Measurements from ENCODE around the gene MAGEB17.
"Not testable (repeated sequence)": the region's sequence is repeated elsewhere in the genome, so short reads cannot be mapped to it uniquely, and the experiment has no call there.

MAGEB17 gene

DNA sequence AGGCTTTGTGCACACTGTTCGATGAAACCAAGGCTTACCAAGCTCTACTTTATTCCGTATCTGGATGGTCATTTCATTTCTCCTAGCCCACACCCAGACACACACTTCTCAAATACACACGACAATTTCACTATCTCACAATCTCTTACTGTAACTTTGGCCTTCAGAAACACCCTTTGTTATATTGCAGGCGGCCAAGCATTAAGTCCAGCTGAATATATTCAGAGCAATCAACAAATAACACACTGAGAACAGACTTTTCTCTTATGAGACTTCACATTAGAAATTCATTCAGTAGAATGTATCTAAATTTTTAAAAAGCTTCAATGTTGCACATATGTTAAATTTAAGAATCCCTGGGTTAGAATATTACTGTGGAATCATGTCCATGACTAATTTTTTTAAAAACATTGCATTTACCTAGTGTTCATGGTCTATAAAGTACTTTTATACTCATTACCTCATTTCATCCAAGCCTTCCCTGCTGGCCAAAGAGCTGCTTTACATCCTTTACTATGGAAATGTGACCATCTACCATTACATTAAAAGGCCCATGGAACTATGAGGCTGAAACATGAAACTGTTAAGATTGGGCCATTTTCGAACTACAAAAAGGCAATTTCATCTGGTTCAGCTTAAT, 10.5 kb upstream of the MAGEB17 start:
- DNase-seq, result no peak

DNA sequence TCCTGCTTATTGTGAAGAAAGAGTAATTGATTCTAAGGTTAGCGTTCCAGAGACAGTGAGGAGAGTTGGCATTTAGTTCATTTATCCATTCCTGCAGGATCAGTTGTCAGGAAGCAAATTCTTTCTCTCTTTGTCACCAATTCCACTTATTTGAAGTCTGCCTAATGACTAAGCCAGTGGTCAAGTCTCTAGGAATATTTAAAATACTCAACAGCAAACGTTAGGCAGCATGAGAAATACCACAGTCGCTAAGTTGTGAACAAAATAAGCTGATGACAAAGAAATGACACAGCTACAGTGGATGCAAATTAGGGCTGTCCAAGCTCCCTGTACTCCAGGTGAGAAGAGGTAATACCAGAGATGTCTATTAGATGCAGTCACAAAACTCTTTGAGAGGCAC, 6.6 kb upstream of the MAGEB17 start:
- DNase-seq, result no peak

DNA sequence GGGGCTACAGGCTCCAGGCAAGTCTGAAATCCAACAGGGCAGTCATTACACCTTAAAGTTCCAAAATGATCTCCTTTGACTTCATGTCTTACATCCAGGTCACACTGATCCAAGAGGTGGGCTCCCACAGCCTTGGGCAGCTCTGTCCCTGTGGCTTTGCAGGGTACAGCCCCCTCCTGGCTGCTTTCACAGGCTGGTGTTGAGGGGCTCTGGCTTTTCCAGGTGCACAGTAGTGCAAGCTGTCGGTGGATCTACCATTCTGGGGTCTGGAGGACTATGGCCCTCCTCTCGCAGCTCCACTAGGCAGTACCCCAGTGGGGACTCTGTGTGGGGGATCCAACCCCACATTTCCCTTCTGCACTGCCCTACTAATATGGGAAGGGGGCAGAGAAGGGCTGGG, 6.1 kb upstream of the MAGEB17 start:
- DNase-seq, result not testable (repeated sequence)

DNA sequence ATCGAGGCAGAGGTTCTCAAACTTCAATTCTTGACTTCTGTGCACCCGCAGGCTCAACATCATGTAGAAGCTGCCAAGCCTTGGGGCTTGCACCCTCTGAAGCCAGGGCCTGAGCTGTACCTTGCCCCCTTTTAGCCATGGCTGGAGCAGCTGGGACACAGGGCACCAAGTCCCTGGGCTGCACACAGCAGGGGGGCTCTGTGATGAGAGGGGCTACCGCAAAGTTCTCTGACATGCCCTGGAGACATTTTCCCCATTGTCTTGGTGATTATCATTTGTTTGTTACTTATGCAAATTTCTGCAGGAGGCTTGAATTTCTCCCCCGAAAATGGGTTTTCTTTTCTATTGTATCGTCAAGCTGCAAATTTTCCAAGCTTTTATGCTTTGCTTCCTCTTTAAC, 4.9 kb upstream of the MAGEB17 start:
- no peak for DNase-seq

DNA sequence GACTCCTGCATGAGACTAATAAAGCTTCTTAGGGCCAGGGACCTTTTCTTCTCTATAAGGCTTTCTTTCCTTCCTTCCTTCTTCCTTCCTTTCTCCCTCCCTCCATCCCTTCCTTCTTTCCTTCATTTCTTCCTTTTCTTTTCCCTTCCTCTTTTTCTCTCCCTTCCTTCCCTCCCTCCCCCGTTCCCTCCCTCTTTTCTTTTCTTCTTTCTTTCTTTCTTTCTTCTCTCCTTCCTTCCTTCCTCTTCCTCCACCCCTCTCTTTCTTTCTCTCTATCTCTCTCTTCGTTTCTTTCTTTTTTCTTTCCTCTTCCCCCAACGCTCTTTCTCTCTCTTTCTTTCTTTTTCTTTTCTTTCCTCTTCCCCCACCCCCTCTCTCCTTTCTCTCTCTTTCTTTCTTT, 2.5 kb upstream of the MAGEB17 start:
- DNase-seq, result no peak

DNA sequence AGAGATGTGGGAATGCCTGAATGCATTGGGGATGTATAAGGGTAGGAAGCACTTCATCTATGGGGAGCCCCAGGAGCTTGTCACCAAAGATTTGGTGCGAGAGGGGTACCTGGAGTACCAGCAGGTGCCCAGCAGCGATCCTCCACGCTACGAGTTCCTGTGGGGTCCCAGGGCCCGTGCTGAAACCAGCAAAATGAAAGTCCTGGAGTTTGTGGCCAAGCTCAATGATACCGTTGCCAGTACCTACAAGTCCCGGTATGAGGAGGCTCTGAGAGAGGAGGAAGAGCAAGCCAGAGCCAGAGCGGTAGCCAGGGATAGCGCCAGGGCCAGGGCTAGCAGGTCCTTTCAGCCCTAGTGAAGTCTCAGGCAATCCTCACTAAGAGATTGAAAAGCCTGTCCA, 3.8 kb downstream of the MAGEB17 start:
- no peak for DNase-seq

DNA sequence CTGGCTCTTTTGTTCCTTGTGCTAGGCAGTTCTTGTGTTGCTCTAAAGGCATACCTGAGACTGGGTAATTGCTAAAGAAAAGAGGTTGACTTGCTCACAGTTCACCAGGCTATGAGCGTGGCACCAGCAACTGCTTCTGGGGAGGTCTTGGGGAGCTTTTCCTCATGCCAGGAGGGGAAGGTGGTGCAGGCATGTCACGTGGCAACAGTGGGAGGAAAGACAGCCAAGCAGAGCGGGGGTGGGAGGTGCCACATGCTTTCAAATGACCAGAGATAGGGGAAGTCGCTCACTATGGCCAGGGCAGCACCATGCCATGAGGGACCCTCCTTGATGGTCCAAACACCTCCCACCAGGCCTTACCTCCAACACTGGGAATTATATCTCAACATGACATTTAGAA, 4.7 kb downstream of the MAGEB17 start:
- DNase-seq, result no peak

DNA sequence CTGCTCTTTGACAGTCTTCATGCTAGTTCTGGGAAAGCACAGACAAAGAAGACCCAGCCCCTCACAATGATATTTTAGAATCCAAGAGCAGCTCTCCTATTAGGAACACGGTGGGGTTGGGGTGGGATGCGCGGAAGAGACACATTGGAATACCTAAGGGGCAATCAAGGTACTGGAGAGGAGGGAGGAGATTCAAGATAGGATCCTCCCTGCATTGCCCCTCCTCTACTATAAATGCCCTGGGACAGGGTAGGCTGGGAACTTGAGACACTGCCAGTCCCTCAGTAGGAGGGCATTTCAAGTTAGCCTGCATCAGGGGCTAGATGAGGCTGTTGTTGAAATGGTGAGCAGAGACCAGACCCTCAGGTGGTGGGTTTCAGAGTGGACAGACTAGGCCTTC, 5.1 kb downstream of the MAGEB17 start:
- no peak for DNase-seq

DNA sequence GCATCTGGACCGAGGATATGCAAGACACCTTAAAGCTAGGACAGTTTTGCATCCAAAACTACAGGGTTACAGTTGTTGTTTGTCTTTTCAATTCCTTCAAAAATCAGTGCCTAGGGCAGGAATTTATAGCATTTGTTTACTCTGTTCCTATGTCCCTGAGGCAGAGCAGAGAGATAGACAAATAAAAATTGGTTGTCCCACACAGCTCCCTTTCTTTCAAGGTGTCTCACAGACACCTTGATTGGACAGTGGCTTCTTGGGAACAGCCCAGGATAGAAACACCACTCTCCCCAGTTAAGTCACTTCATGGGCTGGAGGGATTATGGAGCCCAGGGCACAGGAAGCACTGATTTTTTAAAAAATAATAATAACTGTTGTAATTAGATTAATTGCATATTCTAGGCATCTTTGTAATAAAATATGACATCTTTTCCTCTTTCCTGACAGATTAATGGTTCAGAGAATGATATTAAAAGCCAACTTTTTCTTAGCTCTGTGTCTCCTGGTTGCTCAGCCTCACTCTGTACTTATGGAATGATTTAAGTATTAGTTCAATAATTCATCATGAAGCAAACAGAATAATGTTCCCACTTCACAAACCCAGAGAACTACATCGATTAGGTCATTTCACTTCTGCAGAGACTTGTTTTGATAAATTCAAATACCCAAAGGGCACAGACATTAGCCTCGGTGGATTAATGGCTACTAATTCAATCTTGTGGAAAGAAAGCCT, 8.2 kb downstream of the MAGEB17 start:
- DNase-seq, result no peak

DNA sequence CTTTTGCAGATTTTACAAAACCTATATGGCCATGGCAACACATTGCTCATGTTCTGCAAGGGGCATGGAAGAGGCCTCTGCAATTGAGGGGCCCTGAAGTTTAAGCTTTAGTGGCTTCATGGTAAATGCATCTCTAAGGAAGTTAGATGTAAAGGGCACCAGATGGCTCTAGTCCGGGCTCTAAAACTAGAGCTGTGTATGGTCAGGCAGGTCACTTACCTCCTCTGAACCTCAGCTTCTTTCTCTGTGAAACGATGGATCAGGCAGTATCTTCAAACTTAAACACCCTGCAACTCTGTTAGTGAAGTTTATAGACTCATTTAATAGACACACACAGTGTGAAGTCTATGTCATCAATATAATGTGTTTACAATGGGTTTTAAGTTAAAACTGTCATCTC, 10.0 kb downstream of the MAGEB17 start:
- no peak for DNase-seq

DNA sequence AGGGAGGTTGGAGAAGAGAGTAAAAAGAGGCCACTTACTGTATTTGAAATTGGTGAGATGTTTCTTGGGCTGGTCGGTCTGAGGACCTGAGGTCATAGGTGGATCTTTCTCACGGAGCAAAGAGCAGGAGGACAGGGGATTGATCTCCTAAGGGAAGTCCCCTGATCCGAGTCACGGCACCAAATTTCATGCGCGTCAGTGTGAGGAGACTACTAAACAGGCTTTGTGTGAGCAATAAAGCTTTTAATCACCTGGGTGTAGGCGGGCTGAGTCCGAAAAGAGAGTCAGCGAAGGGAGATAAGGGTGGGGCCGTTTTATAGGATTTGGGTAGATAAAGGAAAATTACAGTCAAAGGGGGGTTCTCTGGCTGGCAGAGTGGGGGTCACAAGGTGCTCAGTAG, 16.6 kb downstream of the MAGEB17 start:
- DNase-seq, result not testable (repeated sequence)

DNA sequence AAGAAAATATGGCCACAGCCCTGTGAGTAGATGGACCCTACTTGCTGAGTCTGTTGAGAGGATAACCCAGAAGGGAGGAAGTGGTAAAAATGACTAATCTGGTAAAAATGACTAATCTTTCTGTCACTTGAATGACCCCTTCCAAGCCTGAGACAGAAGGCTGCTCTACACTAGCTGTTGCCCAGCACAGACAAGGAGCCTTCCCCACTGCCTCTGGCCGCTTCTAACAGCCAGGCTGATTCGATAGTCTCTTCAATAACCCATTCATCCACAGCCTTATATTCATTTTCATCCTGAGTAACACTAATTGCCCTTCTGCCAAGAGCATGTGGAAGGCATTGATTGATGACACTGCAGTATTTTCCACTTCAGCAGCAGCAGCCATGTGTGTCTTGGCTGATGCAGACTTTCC, 18.4 kb downstream of the MAGEB17 start:
- peak; percentile 1 for DNase-seq

DNA sequence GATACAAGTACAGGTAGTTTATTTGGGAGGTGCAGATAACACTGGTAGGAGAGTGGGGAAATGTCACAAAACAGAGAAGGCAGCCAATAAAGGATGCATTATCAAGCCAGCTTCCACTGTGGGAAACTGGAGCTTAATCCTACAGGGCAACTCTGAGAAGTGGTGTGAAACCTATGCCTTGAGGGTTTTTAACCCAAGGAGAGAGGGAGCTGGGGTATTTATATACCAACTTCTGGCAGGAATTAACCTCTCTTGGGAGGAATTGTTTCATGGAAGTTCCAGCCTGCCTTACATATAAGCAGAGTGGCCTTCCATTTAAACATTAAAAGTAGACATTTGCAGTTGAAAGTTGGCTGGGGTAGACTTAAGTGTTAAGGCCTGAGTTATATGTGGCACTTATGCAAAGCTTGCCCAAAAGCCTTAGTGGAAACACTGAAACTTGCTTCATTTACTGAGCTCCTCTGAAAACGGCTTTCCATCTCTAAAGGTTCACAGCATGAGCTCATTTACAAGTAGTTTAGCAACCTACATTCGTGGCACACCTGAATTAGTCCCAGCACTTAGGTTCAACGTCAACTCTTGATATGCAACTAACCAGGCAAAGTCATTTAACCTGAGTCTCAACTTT, 19.2 kb downstream of the MAGEB17 start:
- no peak for DNase-seq

DNA sequence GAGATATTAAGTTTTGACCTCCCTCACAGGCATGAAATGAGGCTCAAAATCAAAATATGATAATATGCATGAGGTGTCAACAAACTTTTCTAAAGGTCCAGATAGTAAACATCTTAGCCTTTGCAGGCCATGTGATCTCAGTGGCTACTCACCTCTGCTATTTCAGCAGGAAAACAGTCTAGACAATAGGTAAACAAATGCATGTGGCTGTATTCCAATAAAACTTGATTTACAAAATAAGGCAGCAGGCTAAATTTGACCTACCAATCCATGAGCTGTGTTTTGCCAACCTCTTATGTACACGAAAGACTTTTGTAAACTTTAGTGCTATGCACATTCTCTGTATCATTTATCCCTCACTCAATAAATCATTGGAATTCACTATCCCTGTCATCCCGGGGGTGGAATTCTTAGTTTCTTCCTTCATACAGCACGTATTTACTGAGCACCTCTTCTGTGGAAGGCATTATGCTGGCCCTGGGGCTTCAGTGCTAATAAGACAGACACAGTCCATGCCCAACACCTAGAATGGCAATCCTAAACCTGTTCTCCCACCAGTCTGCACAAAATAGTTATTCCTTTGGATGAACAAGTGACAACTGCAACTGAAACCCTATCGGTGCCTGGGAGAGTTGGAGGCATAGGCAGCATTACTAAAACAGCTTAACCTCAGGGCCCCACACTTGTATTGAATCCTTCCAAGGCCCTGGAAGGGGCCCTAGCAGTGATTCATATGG, 19.9 kb downstream of the MAGEB17 start:
- no peak for DNase-seq

DNA sequence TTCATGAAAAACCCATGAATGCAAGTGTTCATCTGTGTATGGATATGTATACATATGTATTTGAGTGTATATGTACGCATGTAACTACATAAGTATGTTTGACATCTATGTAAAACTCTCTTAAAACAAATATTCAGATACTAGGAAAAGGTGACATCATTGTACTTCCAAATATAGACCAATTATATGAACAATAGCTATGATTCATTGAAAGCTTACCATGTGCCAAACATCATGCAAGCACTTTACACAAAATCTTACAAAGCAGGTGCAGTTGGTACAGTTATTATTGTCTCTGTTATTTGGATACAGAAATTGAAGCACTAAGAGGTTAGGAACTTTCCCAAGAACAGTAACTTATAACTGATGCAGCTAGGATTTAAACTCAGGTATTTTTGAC, 21.4 kb downstream of the MAGEB17 start:
- DNase-seq, result no peak

DNA sequence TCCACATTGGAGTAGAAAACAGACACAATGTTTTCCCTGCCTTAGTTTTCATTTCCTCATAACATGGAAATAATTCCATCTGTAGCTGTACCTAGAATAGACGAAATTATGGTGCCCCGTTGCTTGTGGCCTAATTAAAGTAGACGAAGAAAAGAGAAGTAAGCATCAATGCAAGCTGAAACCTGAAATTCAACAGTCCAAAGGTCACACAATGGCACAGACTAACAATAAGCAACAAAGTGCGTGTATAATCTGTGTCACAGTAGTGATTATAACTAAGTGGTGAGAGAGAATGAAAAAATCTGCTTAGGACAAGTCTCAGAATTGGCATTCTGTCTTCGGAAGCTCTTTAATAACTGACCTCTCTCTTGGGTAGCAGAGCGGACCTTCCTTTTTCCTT, 24.3 kb downstream of the MAGEB17 start:
- DNase-seq, result no peak

DNA sequence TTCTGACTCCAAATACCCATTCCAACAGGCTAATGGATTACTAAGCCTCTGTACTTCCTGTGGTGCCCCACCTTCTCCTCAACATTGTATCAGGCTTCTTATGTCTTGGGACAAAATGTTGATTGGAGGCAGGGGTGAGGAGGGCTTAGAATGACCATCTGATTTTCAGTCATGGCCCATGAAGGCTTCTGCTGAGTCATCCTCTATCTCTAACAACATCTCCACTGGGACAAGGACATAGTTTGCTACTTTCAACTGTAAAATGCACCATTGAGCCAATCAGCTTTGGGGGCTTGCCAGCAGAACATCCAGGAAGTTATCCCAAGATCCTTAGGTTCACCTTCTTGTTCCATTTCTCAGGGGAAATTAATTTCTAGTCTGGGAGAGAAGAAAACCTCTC, 29.5 kb downstream of the MAGEB17 start:
- no peak for DNase-seq

DNA sequence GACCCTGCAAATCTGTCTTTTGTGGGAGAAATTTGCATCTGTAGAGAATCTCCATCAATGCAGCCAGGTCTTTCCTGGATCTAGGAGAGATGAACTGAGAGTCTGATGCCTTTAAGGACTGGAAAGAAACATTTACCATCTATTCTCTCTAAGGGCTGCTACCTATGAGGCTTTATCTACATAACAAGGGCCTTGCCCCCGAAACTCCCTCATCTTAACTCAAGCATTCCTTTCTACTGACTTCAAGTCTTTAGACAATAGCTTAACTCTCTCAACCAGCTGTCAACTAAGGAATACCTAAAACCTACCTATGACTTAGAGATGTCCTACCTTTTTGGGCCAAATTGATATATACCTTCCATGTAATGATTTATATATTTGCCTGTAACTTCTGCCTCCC, 32.1 kb downstream of the MAGEB17 start:
- no peak for DNase-seq

DNA sequence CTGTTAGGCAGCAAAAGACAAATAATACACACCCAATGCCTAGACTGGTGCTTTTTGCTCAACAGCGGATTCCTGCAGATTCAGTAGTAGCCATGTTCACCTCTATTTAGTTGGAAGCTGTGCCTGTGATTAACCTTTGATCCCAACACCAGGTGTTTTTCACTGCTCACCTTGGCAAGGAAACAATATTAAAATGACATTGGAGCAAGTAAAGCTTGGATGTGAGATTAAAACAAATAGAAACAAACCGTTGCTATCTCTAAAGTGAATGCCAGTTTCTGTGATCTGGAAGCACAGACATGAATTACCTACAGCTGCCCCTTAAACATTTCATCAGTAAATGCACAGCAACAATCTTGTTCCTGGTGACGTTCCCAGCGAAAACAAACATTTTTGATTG, 35.7 kb downstream of the MAGEB17 start:
- DNase-seq, result no peak

DNA sequence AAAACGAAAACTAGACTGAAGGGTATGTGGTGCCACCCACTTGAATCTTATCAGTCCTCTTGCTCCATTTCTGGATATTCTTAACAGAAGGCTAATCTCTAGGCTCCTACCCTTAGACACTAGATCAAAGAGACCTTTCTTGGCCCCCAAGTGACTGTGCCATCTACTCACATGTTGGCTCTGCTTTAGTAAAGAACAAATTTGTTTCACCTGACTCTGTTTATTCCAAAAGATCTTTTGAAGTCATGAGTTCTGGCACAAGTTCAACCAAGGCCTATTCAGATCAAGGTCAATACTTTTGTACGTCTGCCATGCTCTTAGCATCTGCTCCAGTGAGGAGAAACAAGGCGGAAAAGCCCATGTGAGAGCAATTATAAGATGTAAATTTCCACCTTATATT, 37.3 kb downstream of the MAGEB17 start:
- DNase-seq, result no peak

DNA sequence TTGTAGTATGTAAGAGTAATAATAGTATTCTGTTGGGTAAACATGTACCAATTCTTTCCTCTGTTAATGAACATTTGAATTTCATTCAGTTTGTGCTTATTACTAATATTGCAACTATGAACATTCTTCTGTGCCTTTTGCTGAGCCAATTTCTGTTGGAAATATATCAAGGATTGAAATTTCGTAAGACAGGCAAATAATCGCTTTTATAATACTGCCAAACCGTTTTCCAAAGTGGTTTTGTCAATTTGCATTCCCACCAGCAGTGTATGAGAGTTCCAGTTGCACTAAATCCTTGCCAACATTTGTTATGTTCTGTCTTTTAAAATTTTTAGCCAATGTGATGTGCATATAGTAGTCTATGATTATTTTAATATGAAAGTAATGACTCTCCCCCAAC, 38.6 kb downstream of the MAGEB17 start:
- DNase-seq, result no peak

DNA sequence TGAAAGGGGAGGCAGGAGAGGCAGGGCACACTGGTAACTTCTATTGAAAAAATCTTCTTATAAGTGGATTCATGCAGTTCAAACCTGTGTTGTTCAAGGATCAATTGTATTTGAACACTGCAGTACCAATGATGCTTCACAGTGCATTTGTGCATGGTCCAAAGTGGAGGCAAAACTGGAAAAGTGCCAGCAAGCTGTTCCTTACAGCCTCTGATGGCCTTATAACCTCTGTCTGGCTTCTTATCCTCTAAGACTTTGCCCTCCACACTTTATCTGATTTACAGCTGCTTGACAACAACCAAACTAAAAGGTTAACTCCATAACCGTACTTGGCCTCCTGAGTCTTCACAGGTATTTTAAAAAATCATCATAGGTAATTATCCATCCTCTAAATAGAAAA, 40.4 kb downstream of the MAGEB17 start:
- DNase-seq, result no peak

DNA sequence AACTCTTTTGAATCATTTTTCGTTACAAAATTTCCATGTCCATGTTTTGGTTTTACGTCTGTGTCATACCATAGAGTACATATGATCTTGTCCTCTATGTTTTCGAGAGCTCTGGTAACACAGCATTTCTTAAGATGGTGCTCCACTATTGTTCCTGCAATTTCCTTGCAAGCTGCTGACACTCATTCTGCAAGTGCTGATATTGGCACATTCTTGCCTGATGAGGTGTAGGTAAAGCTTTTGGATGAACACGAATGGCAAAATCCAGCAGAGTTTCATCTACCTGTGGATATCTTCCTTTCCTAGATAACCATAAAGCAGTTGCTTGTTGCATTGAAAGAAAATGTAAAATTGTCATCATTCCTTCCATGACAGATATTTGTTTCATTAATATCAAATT, 41.3 kb downstream of the MAGEB17 start:
- no peak for DNase-seq

DNA sequence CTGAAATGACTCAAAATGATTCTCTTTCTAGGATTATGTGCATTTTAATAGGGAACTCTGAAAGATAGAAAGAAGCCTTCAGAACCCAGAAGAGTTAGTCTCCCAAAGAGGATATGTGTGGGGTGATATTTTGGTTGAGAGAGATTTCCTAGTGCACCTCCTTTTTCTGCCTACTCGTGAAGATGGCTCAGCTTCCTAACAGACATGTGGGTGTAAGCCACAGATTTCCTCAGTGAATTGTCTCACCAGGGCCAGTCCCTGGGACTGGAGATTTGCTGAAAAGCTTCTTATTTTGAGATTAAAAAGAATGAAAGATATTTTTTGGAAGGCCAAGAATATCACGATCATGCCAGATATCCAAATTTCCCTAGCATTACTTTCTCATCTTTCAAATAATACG, 42.8 kb downstream of the MAGEB17 start:
- no peak for DNase-seq

Measured in hematopoietic multipotent progenitor cell treated with erythropoietin and hydrocortisone succinate and interleukin-3 and kit ligand, for 6 days (in vitro differentiated cells).